PC-3 (cell line): Measurements from ENCODE around the gene SMPD1. TPM values are rescaled to one million over a fixed set of nuclear protein-coding genes. Genes with fewer than 3 reads are reported as not detected.

Source experiments
- ATAC-seq: fragments of 200-7000 bp; cut with Tn5 transposase; 2 replicates; pipeline ENCODE4 v1.9.1; 2020; ENCODE audit warnings: mild to moderate bottlenecking, moderate library complexity
- BruUV-seq: library from RNA; stranded (reverse); fragments of 400-500 nt; replicated peaks from 2 replicates; lab custom pipeline; 2021; lab: Mats Ljungman, UMichigan
- CTCF ChIA-PET: fragments of 300-600 bp; sonication (Branson Sonifier 250); formaldehyde crosslinking; loops from one replicate; lab custom pipeline; 2022; ENCODE audit warnings: antibody characterized with exemption; lab: Charles Lee
- POLR2A ChIA-PET: fragments of 300-600 bp; sonication (Branson Sonifier 250); formaldehyde crosslinking; loops from one replicate; lab custom pipeline; 2022; ENCODE audit warnings: antibody characterized with exemption; ENCODE audit not compliant: unreplicated experiment; lab: Charles Lee
- DNase-seq: peaks from one replicate; pipeline ENCODE4 v3.0.0-alpha.2; 2015
- H2AFZ ChIP-seq: fragments of 300-600 bp; sonication (generic); 2 replicates; pipeline ENCODE4 v1.6.0; 2016; ENCODE audit warnings: antibody characterized with exemption, low read length
- H3F3A ChIP-seq: fragments of 300-600 bp; sonication (generic); one replicate; pipeline ENCODE4 v1.6.0; 2017; ENCODE audit warnings: antibody characterized with exemption, low read length, control low read depth, mild to moderate bottlenecking; ENCODE audit not compliant: unreplicated experiment
- H3K27ac ChIP-seq: fragments of 300-600 bp; sonication (generic); 2 replicates; pipeline ENCODE4 v1.5.1; 2016; ENCODE audit warnings: mild to moderate bottlenecking, low read length
- H3K27me3 ChIP-seq: fragments of 300-600 bp; sonication (generic); 2 replicates; pipeline ENCODE4 v1.6.1; 2016; ENCODE audit warnings: low read length, mixed read lengths
- H3K36me3 ChIP-seq: fragments of 300-600 bp; sonication (generic); 2 replicates; pipeline ENCODE4 v1.6.1; 2016; ENCODE audit warnings: low read depth, mixed run types, low read length, mixed read lengths
- H3K4me1 ChIP-seq: fragments of 300-600 bp; sonication (generic); 2 replicates; pipeline ENCODE4 v1.5.1; 2016; ENCODE audit warnings: low read length; ENCODE audit not compliant: insufficient read depth
- H3K4me2 ChIP-seq: fragments of 300-600 bp; sonication (generic); 2 replicates; pipeline ENCODE4 v1.6.0; 2016; ENCODE audit warnings: low read length
- H3K4me3 ChIP-seq: fragments of 300-600 bp; sonication (generic); 2 replicates; pipeline ENCODE4 v1.5.1; 2016; ENCODE audit warnings: mild to moderate bottlenecking, low read length, mixed read lengths
- H3K79me2 ChIP-seq: fragments of 300-600 bp; sonication (generic); 2 replicates; pipeline ENCODE4 v1.6.1; 2017; ENCODE audit warnings: low read length, mixed read lengths
- H3K9ac ChIP-seq: fragments of 300-600 bp; sonication (generic); 2 replicates; pipeline ENCODE4 v1.6.0; 2016; ENCODE audit warnings: mild to moderate bottlenecking, low read length
- H3K9me2 ChIP-seq: fragments of 300-600 bp; sonication (generic); replicated peaks from 2 replicates; pipeline ENCODE4 v1.6.1; 2016; ENCODE audit warnings: mixed run types, low read length, mixed read lengths
- H3K9me3 ChIP-seq: fragments of 300-600 bp; sonication (generic); 2 replicates; pipeline ENCODE4 v1.6.1; 2016; ENCODE audit warnings: low read length, mixed read lengths
- H4K20me1 ChIP-seq: fragments of 300-600 bp; sonication (generic); 2 replicates; pipeline ENCODE4 v1.6.1; 2016; ENCODE audit warnings: low read length, mixed read lengths
- EZH2 ChIP-seq: fragments of 300-600 bp; sonication (generic); IDR thresholded peaks from one replicate; pipeline ENCODE4 v1.6.1; 2017; ENCODE audit warnings: antibody characterized with exemption, mild to moderate bottlenecking, low read length; ENCODE audit not compliant: unreplicated experiment
- EZH2phosphoT487 ChIP-seq: fragments of 300-600 bp; sonication (generic); IDR thresholded peaks from 2 replicates; pipeline ENCODE4 v1.6.1; 2018; ENCODE audit warnings: mild to moderate bottlenecking, antibody characterized with exemption, low read length, borderline replicate concordance
- intact Hi-C: fragments of 100-400 bp; cut with micrococcal nuclease; formaldehyde crosslinking; loops from 2 replicates; pipeline ENCODE4 v1.9.0; 2023
- total RNA-seq: library from RNA; depleted of rRNA; stranded (reverse); fragments of >200 nt; gene quantifications from 2 replicates; pipeline ENCODE4 v1.2.3, GENCODE V29; 2014
- TF ChIP-seq, protein P1 (sequence below): fragments of 300-600 bp; sonication (generic); conservative IDR thresholded peaks from 2 replicates; pipeline ENCODE4 v1.5.1; 2017; ENCODE audit warnings: antibody characterized with exemption, low read depth, mild to moderate bottlenecking, low read length

Gene SMPD1
- total RNA-seq, 1 experiment from 2014 or later = 12.1 TPM

DNA sequence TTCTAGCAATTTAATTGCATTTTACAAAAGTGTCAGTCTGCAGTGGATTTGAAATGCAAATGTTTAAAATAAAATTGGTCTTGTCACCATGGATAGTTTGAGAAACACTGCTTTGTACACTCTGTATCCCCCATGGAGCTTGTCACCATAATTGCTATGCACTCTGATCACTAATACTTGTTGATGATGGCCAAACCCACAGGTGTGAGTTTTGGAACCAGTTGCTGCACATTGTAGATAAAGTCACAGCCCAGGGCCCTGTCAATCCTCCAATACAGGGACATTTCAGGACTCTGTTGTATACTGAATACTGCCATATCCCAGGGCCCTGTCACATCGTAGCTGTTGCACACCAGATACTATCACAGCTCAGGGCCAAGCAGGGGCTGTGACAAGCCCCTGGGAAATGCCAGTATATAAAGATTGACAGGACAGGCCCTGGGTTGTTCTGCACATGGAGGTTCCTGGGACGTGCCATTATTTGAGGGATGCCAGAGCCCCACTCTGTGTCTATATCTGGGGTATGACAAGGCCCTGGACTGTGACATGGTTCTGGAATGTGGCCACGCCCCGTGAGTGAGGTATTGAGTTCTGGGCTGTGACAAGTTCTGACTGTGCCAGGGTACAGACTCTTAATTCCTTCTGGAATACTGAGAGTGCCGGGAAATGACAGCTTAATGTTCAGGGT is 27.9 kb upstream of the SMPD1 start:
- Histone ChIP-seq H3K4me2 (no peak overlapping the region), H3K36me3 (no peaks in the 10 kb centered on the region), H3K9me3 (no peaks in the 10 kb centered on the region), H3K9ac (no peak overlapping the region), H3K4me3 (no peak overlapping the region), H3K79me2 (no peaks in the 10 kb centered on the region), H3K9me2 (no peaks in the 10 kb centered on the region), H2AFZ (no peak overlapping the region), H3K4me1 (no peaks in the 10 kb centered on the region; the same call in 1 of the 2 replicates), H3K27me3 (no peaks in the 10 kb centered on the region), H4K20me1 (no peaks in the 10 kb centered on the region), H3F3A (no peaks in the 10 kb centered on the region), H3K27ac (no peak overlapping the region)
- TF ChIP-seq EZH2phosphoT487 = no peak
- BruUV-seq = no TSS peak
- intact Hi-C loops = loop anchor here (2.0 to 5.0 kb wide), 2 partner anchors 65 to 340 kb away; no protein-coding TSS in a partner anchor
- ChIA-PET POLR2A (interaction anchor here (0.5 kb wide), 1 partner anchor 9 kb away, joined by 3 read pairs; no protein-coding TSS in a partner anchor), CTCF (interaction anchor here (0.6 to 1.7 kb wide), 11 partner anchors 9 to 471 kb away, joined by 3 to 15 read pairs (median 5); partner anchors contain the start of gene SMPD1)
- DNase-seq (no peak), ATAC-seq (no peak; the same call in 1 of the 2 replicates)

- ChIA-PET CTCF (interaction anchor here (0.6 to 1.7 kb wide), 14 partner anchors 10 to 472 kb away, joined by 3 to 15 read pairs (median 4); partner anchors contain the start of gene SMPD1), POLR2A (interaction anchor here (0.5 kb wide), 1 partner anchor 10 kb away, joined by 3 read pairs; no protein-coding TSS in a partner anchor)
- ATAC-seq = peak; percentile 99
- no TSS peak for BruUV-seq
- H2AFZ ChIP-seq = no peak overlapping the region
- no peaks in the 10 kb centered on the region for H4K20me1 ChIP-seq
- H3K9me3 ChIP-seq = no peaks in the 10 kb centered on the region
- peak; percentile 77 for DNase-seq
- no peaks in the 10 kb centered on the region for H3K9me2 ChIP-seq
- no peaks in the 10 kb centered on the region for H3K36me3 ChIP-seq
- no peaks in the 10 kb centered on the region for H3K79me2 ChIP-seq
- H3F3A ChIP-seq = no peaks in the 10 kb centered on the region
- H3K9ac ChIP-seq = no peak overlapping the region
- no peak overlapping the region for H3K4me3 ChIP-seq
- intact Hi-C loops = loop anchor here (2.0 to 5.0 kb wide), 2 partner anchors 66 to 340 kb away; no protein-coding TSS in a partner anchor
- H3K27ac ChIP-seq = no peak overlapping the region
- H3K27me3 ChIP-seq = no peaks in the 10 kb centered on the region
- no peak for TF ChIP-seq EZH2phosphoT487
- TF ChIP-seq, protein P1, sequence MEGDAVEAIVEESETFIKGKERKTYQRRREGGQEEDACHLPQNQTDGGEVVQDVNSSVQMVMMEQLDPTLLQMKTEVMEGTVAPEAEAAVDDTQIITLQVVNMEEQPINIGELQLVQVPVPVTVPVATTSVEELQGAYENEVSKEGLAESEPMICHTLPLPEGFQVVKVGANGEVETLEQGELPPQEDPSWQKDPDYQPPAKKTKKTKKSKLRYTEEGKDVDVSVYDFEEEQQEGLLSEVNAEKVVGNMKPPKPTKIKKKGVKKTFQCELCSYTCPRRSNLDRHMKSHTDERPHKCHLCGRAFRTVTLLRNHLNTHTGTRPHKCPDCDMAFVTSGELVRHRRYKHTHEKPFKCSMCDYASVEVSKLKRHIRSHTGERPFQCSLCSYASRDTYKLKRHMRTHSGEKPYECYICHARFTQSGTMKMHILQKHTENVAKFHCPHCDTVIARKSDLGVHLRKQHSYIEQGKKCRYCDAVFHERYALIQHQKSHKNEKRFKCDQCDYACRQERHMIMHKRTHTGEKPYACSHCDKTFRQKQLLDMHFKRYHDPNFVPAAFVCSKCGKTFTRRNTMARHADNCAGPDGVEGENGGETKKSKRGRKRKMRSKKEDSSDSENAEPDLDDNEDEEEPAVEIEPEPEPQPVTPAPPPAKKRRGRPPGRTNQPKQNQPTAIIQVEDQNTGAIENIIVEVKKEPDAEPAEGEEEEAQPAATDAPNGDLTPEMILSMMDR = peak; percentile 87
- H3K4me2 ChIP-seq = no peak overlapping the region
- H3K4me1 ChIP-seq = no peaks in the 10 kb centered on the region
Measured at GRCh38 chr11:6362873-6363678, 27.2 kb upstream of the SMPD1 start.

GRCh38 chr11:6365659-6366058 is 24.6 kb upstream of the SMPD1 start:
- Histone ChIP-seq H3K27me3 (no peaks in the 10 kb centered on the region), H3K27ac (no peak overlapping the region), H3K36me3 (no peaks in the 10 kb centered on the region), H3K9me3 (no peaks in the 10 kb centered on the region), H3K4me3 (no peak overlapping the region), H3K4me2 (no peak overlapping the region), H3K4me1 (no peaks in the 10 kb centered on the region), H3K79me2 (no peaks in the 10 kb centered on the region), H3F3A (no peaks in the 10 kb centered on the region), H3K9ac (no peak overlapping the region), H3K9me2 (no peaks in the 10 kb centered on the region), H4K20me1 (no peaks in the 10 kb centered on the region), H2AFZ (no peak overlapping the region)
- CTCF ChIA-PET = no interaction called here
- DNase-seq (no peak), ATAC-seq (no peak)
- intact Hi-C loops = no loop called here
- BruUV-seq = no TSS peak
- POLR2A ChIA-PET = no interaction called here
- TF ChIP-seq, protein P1 = no peak
- TF ChIP-seq EZH2phosphoT487 (no peak), EZH2 (no peak)
